ENCODE measurements around the gene LGALS3BP. TPM values are rescaled to one million over a fixed set of nuclear protein-coding genes. Genes with fewer than 3 reads are reported as not detected.

LGALS3BP gene
- total and polyA plus RNA-seq, 2 of the 13 experiments (the other 11 are each of a cell fraction or from before 2014, with no cell fraction given) = 137 to 332 TPM

DNA sequence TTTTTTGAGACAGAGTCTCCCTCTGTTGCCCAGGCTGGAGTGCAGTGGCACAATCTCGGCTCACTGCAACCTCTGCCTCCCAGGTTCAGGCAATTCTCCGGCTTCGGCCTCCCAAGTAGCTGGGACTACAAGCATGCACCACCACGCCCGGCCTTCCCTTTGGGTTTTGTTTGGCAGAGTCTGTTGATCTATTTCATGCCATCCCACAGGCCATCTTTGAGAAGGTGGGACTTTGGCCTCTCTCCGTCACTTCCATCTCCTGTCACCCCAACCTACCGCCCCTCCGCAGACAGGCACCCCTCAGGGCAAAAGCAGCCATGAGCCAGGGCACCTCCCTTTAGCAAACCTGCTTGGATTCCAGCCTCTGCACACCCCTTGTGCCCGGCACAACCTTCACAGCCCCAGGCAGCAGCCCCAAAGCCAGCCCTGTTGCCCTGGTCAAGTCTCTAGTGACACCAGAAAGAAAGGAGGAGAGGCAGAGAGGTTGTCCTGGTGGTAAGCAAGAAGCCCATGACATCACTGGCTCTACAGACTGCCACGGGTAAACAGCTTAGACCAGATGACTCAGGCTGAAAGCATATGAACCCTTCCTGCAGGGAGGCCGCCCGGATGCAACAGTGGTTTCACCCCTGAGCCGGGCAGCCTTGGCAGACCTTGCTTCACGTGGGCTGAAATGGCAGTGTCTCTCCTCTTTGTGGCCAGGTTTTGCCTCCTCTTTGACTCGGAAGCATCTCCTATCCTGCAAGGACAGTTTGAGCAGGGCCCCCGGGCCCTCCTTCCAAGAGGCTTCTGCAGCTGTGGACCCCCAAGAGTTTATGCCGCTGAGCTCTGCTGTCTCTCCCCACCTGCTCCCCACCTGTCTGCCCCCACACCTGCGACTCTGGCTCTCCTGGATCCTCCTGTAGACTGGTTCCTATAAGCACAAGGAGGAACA lies 46.4 kb downstream of the LGALS3BP start (continued):
- TF ChIP-seq ZSCAN31 (CRISPR knock-in tag; IDR thresholded peaks at IDR 0.05; ENCODE audit: low read depth) = no peak
- no peak for TF ChIP-seq ZNF260 (CRISPR knock-in tag; IDR thresholded peaks at IDR 0.05; ENCODE audit: borderline replicate concordance, low read depth)
- TF ChIP-seq, protein P1, sequence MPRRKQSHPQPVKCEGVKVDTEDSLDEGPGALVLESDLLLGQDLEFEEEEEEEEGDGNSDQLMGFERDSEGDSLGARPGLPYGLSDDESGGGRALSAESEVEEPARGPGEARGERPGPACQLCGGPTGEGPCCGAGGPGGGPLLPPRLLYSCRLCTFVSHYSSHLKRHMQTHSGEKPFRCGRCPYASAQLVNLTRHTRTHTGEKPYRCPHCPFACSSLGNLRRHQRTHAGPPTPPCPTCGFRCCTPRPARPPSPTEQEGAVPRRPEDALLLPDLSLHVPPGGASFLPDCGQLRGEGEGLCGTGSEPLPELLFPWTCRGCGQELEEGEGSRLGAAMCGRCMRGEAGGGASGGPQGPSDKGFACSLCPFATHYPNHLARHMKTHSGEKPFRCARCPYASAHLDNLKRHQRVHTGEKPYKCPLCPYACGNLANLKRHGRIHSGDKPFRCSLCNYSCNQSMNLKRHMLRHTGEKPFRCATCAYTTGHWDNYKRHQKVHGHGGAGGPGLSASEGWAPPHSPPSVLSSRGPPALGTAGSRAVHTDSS (CRISPR knock-in tag; conservative IDR thresholded peaks at IDR 0.05) = no peak
- TF ChIP-seq, protein P2, sequence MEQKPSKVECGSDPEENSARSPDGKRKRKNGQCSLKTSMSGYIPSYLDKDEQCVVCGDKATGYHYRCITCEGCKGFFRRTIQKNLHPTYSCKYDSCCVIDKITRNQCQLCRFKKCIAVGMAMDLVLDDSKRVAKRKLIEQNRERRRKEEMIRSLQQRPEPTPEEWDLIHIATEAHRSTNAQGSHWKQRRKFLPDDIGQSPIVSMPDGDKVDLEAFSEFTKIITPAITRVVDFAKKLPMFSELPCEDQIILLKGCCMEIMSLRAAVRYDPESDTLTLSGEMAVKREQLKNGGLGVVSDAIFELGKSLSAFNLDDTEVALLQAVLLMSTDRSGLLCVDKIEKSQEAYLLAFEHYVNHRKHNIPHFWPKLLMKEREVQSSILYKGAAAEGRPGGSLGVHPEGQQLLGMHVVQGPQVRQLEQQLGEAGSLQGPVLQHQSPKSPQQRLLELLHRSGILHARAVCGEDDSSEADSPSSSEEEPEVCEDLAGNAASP (CRISPR knock-in tag; IDR thresholded peaks at IDR 0.05; ENCODE audit: borderline replicate concordance) = no peak
- 0 out of 2 replicates have a peak, but pooled peaks have one; percentile 47 for TF ChIP-seq HNRNPL (IDR thresholded peaks at IDR 0.05; ENCODE audit: low read depth, low read length)
- peak; percentile 50; the same call in 1 of the 2 replicates for TF ChIP-seq KDM1A (CRISPR knock-in tag; IDR thresholded peaks at IDR 0.05)
- no peak for TF ChIP-seq ISX (CRISPR knock-in tag; conservative IDR thresholded peaks at IDR 0.05)
- TF ChIP-seq ZNF441 (CRISPR knock-in tag; IDR thresholded peaks at IDR 0.05; ENCODE audit: borderline replicate concordance) = no peak
- no peak for TF ChIP-seq GABPA (IDR thresholded peaks at IDR 0.05; ENCODE audit: low read depth, low read length)
- peak; percentile 26; the same call in 1 of the 2 replicates for TF ChIP-seq GABPA (CRISPR knock-in tag; IDR thresholded peaks at IDR 0.05; ENCODE audit: low read depth)
- TF ChIP-seq, protein P3, sequence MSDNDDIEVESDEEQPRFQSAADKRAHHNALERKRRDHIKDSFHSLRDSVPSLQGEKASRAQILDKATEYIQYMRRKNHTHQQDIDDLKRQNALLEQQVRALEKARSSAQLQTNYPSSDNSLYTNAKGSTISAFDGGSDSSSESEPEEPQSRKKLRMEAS (IDR thresholded peaks at IDR 0.05) = peak; percentile 66; the same call in 1 of the 2 replicates
- no peak for TF ChIP-seq ZNF331 (CRISPR knock-in tag; IDR thresholded peaks at IDR 0.05)
- TF ChIP-seq, protein P4, sequence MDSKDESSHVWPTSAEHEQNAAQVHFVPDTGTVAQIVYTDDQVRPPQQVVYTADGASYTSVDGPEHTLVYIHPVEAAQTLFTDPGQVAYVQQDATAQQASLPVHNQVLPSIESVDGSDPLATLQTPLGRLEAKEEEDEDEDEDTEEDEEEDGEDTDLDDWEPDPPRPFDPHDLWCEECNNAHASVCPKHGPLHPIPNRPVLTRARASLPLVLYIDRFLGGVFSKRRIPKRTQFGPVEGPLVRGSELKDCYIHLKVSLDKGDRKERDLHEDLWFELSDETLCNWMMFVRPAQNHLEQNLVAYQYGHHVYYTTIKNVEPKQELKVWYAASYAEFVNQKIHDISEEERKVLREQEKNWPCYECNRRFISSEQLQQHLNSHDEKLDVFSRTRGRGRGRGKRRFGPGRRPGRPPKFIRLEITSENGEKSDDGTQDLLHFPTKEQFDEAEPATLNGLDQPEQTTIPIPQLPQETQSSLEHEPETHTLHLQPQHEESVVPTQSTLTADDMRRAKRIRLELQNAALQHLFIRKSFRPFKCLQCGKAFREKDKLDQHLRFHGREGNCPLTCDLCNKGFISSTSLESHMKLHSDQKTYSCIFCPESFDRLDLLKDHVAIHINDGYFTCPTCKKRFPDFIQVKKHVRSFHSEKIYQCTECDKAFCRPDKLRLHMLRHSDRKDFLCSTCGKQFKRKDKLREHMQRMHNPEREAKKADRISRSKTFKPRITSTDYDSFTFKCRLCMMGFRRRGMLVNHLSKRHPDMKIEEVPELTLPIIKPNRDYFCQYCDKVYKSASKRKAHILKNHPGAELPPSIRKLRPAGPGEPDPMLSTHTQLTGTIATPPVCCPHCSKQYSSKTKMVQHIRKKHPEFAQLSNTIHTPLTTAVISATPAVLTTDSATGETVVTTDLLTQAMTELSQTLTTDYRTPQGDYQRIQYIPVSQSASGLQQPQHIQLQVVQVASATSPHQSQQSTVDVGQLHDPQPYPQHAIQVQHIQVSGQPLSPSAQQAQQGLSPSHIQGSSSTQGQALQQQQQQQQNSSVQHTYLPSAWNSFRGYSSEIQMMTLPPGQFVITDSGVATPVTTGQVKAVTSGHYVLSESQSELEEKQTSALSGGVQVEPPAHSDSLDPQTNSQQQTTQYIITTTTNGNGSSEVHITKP (CRISPR knock-in tag; IDR thresholded peaks at IDR 0.05; ENCODE audit: low read depth) = peak; percentile 94
- no peak for TF ChIP-seq KLF11 (CRISPR knock-in tag; IDR thresholded peaks at IDR 0.05)
- TF ChIP-seq ZSCAN29 (CRISPR knock-in tag; conservative IDR thresholded peaks at IDR 0.05) = no peak
- TF ChIP-seq ZNF879 (CRISPR knock-in tag; IDR thresholded peaks at IDR 0.05) = no peak
- TF ChIP-seq NCOA1 (CRISPR knock-in tag; IDR thresholded peaks at IDR 0.05) = no peak
- peak; percentile 70 for TF ChIP-seq KDM2A (CRISPR knock-in tag; IDR thresholded peaks at IDR 0.05; ENCODE audit: borderline replicate concordance, low read depth)
- no peak for TF ChIP-seq NR1H2 (CRISPR knock-in tag; IDR thresholded peaks at IDR 0.05; ENCODE audit: borderline replicate concordance, low read depth)
- TF ChIP-seq, protein P5, sequence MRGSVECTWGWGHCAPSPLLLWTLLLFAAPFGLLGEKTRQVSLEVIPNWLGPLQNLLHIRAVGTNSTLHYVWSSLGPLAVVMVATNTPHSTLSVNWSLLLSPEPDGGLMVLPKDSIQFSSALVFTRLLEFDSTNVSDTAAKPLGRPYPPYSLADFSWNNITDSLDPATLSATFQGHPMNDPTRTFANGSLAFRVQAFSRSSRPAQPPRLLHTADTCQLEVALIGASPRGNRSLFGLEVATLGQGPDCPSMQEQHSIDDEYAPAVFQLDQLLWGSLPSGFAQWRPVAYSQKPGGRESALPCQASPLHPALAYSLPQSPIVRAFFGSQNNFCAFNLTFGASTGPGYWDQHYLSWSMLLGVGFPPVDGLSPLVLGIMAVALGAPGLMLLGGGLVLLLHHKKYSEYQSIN (CRISPR knock-in tag; IDR thresholded peaks at IDR 0.05; ENCODE audit: borderline replicate concordance) = no peak
- no peak for TF ChIP-seq ZKSCAN5 (CRISPR knock-in tag; IDR thresholded peaks at IDR 0.05)
- no peak; the same call in 1 of the 2 replicates for TF ChIP-seq ZNF878 (CRISPR knock-in tag; IDR thresholded peaks at IDR 0.05)

Measured in HepG2 (cell line).